RWPE2 (cell line): ENCODE results near the gene PCBP3.

ENCODE experiments used
- ATAC-seq: fragments of 200-7000 bp; cut with Tn5 transposase; 3 replicates; pipeline ENCODE4 v1.9.1; 2021; ENCODE audit warnings: low read depth
- DNase-seq: peaks from one replicate; pipeline ENCODE4 v3.0.0-alpha.2; 2020; ENCODE audit warnings: low spot score
- H3K27ac ChIP-seq: fragments of 450-650 bp; 2 replicates; pipeline ENCODE4 v1.5.1; 2017; ENCODE audit warnings: mild to moderate bottlenecking; ENCODE audit not compliant: poor library complexity, severe bottlenecking
- H3K27me3 ChIP-seq: fragments of 250-450 bp; sonication (Bioruptor Pico); 2 replicates; pipeline ENCODE4 v1.5.1; 2021; ENCODE audit warnings: mild to moderate bottlenecking, moderate library complexity; ENCODE audit not compliant: insufficient read depth, poor library complexity, severe bottlenecking
- H3K36me3 ChIP-seq: fragments of 250-450 bp; sonication (Bioruptor Pico); 2 replicates; pipeline ENCODE4 v1.5.1; 2020; ENCODE audit warnings: low read depth, mild to moderate bottlenecking, moderate library complexity
- H3K4me1 ChIP-seq: fragments of 250-450 bp; sonication (Bioruptor Pico); 2 replicates; pipeline ENCODE4 v1.5.1; 2021; ENCODE audit warnings: mild to moderate bottlenecking, moderate library complexity; ENCODE audit not compliant: insufficient read depth, poor library complexity, severe bottlenecking
- H3K4me3 ChIP-seq: fragments of 250-450 bp; sonication (Bioruptor Pico); 2 replicates; pipeline ENCODE4 v1.5.1; 2021; ENCODE audit warnings: mild to moderate bottlenecking, moderate library complexity; ENCODE audit not compliant: severe bottlenecking
- H3K9me3 ChIP-seq: fragments of 250-450 bp; sonication (Bioruptor Pico); 2 replicates; pipeline ENCODE4 v1.5.1; 2021; ENCODE audit warnings: mild to moderate bottlenecking, moderate library complexity; ENCODE audit not compliant: severe bottlenecking
- TF ChIP-seq, protein P1 (sequence below): fragments of 450-650 bp; IDR thresholded peaks from one replicate; pipeline ENCODE4 v1.5.1; 2017; ENCODE audit warnings: mild to moderate bottlenecking, moderate library complexity; ENCODE audit not compliant: poor library complexity, severe bottlenecking

The PCBP3 gene

DNA sequence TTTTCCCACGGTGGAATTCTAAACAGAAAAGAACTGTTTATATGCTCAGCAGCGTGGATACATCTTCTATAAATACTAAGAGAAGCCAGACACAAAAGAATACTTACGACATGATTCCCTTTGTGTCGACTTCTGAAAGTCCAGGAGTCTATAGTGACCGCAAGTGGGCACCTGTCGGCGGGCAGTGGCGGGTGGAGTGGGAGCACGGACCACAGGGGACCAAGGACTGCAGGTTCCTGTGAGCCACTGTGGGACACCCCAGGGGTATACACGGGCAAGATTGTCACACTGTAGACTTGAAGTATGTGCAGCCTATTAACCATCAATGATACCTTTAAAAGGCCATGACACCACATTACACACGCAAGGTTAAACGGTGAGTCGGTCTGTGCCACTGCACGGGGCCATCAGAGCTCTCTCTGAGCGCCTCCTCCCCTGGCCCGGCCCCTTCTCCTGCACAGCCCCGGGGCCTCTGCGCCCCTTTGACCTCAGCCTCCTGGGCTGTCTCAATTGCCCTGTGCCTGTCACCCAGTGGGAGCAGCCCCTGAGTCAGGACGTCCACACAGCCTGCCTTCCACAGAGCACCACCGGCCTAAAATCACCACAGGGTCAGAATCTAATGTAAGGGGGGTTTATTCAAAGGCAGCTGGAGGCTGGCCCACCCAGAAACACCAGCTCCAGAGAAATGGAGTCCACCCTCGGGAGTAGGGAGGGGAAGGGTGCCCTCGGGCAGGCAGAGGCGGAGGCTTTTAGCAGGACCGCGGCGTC is 248.0 kb downstream of the PCBP3 start:
- Histone ChIP-seq H3K27me3 (no peaks in the 10 kb centered on the region), H3K4me1 (peaks cover 7% of the 10 kb centered on the region), H3K4me3 (no peak overlapping the region), H3K9me3 (no peaks in the 10 kb centered on the region), H3K36me3 (no peaks in the 10 kb centered on the region), H3K27ac (no peak overlapping the region)
- DNase-seq (peak; percentile 47), ATAC-seq (no peak)
- TF ChIP-seq, protein P1, sequence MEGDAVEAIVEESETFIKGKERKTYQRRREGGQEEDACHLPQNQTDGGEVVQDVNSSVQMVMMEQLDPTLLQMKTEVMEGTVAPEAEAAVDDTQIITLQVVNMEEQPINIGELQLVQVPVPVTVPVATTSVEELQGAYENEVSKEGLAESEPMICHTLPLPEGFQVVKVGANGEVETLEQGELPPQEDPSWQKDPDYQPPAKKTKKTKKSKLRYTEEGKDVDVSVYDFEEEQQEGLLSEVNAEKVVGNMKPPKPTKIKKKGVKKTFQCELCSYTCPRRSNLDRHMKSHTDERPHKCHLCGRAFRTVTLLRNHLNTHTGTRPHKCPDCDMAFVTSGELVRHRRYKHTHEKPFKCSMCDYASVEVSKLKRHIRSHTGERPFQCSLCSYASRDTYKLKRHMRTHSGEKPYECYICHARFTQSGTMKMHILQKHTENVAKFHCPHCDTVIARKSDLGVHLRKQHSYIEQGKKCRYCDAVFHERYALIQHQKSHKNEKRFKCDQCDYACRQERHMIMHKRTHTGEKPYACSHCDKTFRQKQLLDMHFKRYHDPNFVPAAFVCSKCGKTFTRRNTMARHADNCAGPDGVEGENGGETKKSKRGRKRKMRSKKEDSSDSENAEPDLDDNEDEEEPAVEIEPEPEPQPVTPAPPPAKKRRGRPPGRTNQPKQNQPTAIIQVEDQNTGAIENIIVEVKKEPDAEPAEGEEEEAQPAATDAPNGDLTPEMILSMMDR, result no peak

DNA sequence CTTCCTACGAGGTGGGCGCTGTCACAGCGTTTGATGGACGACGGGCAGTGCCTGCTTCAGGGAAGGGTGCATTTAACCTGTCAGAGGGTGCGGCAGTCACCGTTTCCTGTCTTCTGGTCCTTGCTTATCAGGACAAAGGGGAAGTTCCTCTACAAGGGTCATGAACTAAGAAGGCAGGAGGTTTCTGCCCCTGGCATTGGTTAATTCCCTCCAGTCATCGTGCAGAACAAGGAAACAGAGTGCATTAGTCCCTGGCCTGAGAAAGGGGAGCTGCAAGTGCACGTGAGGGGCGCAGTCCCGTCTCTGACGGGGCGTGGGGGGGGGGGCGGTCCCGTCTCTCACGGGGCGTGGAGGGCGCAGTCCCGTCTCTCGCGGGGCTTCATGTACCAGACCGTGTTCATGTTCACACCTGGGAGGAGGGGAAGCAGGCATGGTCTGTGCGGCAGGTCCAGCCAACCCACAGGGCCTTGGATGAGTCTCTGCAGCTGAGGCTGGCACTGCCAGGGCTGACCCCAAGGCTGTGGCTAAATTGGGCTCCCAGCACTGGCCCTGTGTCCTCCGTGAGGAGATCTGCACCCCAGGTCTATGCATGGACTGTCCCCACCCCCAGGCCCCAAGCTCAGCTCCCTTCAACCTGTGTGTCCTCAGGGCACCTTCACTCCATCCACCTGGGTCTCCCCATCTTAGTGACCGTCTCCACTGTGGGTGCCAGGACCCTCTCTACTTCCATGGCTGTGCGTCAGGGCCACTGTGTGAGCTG is 248.8 kb downstream of the PCBP3 start:
- Histone ChIP-seq H3K27me3 (no peaks in the 10 kb centered on the region), H3K9me3 (no peaks in the 10 kb centered on the region), H3K4me3 (no peak overlapping the region), H3K4me1 (no peaks in the 10 kb centered on the region), H3K36me3 (no peaks in the 10 kb centered on the region), H3K27ac (no peak overlapping the region)
- TF ChIP-seq, protein P1, result no peak
- DNase-seq (peak; percentile 73), ATAC-seq (peak; percentile 43; the same call in 1 of the 3 replicates)

DNA sequence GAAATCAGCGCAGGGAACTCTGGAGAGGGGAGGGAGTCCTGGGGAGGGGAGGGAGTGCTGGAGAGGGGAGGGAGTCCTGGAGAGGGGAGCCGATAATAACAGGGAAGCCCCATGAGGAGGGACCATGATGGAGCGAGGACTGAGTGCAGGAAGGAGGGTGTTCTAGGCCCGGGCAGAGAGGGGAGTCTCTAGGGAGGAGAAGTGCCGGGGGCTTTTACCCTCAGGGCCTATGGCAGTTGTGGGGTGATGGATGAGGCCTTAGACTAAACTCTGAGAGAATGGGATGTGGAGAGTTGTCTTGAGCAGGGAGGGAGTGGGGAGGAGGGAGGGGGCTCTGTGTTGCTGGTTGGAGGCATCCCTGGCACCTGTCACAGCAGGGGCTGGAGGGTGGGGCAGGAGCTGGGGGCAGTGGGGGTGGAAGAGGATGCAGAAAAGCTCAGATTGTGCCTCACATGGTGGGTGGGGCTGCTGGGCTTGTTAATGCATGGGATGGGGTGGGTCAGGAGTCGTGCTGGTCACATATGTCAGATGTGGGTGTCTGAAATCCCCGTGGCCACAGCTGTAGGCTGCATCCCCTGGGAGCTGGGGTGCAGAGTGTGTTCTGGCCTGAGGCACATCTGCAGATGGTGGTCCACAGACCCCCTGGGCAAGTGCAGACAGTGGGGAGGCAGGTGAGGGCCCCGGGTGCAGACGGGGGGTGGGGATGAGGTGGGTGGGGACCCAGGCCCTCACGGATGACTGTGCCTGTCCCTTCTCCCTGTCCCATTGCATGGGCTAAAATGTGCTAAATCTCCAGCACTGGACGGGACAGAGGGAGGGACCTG is 249.6 kb downstream of the PCBP3 start:
- Histone ChIP-seq H3K9me3 (no peaks in the 10 kb centered on the region), H3K4me3 (no peak overlapping the region), H3K36me3 (no peaks in the 10 kb centered on the region), H3K27ac (no peak overlapping the region), H3K27me3 (no peaks in the 10 kb centered on the region), H3K4me1 (no peaks in the 10 kb centered on the region)
- TF ChIP-seq, protein P1, result no peak
- ATAC-seq (no peak), DNase-seq (peak; percentile 37)

DNA sequence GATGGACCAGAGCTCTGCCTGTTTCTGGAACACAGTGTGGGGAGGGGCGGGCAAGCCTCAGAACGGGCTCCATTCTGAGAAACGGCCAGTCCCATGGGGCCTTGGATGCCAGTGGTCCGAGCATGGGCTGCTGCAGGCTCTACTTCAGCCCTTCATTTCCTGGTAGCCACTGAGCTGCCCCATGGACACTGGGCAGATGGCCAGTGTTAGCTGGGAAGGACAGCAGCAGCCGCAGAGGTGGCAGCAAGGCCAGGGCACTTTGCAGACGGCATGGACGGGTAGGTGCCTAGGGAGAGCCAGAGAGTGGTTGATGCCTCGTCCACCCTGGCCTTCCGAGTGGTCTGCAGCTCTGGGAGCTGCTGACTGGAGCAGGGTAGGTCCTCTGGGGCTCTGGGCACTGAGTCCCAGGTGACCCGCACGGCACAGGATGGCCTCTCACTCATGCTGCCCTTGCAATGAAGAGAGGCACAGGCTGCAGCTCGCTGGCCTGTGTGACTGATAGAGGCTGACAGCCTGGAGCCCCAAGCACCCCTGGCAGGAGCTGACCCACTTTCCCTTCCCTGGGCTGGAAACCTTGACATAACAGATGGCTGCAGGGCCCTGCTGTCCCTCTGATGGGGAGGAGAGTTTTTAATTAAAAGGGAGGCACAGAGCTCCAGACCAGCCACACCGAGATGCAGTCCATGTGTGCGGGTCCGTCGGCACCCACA is 250.4 kb downstream of the PCBP3 start:
- no peak for ATAC-seq
- Histone ChIP-seq H3K4me1 (no peaks in the 10 kb centered on the region), H3K9me3 (no peaks in the 10 kb centered on the region)

More for the DNA sequence above, 250.4 kb downstream of the PCBP3 start:
- Histone ChIP-seq H3K27ac (no peak overlapping the region), H3K27me3 (no peaks in the 10 kb centered on the region), H3K4me3 (no peak overlapping the region), H3K36me3 (no peaks in the 10 kb centered on the region)
- TF ChIP-seq, protein P1, result no peak
- DNase-seq, result peak; percentile 31
